Skin of body (tissue), 2 donors: Measurements from ENCODE around the gene TEX22. TPM values are rescaled to one million over a fixed set of nuclear protein-coding genes. Genes with fewer than 3 reads are reported as not detected.

Experiments
- DNase-seq: peaks from one replicate; lab custom pipeline; 2025; lab: John Stamatoyannopoulos, UW
- total RNA-seq: library from RNA; depleted of rRNA; stranded (reverse); fragments of >200 nt; gene quantifications from one replicate; pipeline ENCODE4 v1.2.3, GENCODE V29; 2014

TEX22 gene
- total RNA-seq, 1 donor from 2014 or later, result 0.20 TPM

- no peak for DNase-seq
Observed at GRCh38 chr14:105366386-105367074, 31.8 kb upstream of the TEX22 start.

DNA sequence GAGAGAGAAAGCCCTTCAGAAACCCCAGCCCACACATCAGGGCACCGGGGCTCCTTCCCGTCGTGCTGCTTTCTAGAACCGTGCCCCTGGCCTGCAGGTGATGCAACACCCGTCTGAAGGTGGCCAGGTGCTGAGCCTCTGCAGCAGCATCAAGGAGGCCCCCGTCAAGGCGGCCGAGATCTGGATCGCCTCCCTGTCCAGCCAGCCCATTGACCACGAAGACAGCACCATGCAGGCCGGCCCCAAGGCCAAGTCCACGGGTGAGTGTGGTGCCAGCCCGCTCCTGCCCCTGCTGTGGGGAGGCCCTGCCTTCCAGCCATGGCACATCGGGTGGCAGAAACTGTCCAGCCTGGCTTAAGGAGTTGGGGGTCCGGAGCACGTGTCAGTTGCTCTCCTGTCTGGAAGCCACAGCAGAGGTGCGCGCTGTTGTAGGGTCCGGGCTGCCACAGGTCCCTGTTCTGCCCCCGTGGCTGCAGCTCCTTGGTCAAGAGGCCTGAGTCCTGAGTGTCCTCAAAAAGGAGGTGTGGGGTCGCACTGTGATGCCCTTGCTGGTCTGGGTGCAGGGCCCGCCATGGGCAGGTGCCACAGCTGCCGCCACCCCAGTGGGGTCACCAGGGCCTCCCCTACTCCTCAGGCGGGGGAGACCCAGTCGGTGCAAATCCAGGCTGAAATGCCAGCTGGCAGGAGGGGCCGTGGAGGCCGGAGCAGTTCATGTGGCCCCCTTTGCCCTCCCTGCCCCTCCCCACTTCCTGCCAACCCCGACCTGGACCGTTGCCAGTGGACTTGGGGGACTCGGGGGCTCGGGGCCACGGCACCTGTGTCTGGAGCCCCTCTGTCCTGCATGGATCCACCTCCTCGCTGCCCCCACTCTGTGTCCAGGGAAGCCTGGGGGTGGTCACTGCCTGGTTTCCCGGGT lies 31.0 kb upstream of the TEX22 start:
- DNase-seq, result no peak

DNA sequence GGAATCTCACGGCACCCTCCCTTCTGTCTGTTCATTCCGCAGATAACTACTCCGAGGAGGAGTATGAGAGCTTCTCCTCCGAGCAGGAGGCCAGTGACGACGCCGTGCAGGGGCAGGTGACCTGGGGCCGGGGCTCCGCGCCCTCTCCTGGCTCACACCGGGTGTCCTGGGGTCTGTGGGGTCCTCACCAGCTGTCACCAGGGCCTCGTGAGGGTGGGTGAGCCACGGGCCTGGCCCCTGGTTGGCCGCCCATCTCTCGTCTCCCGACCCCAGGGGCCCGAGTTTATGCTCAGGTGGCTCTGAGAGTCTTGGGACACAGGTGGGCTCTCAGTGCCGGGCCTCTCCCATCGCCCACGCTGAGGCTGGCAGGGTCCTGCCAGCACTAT lies 30.3 kb upstream of the TEX22 start:
- DNase-seq, result no peak

GRCh38 chr14:105368426-105368825 lies 29.9 kb upstream of the TEX22 start:
- no peak for DNase-seq

DNA sequence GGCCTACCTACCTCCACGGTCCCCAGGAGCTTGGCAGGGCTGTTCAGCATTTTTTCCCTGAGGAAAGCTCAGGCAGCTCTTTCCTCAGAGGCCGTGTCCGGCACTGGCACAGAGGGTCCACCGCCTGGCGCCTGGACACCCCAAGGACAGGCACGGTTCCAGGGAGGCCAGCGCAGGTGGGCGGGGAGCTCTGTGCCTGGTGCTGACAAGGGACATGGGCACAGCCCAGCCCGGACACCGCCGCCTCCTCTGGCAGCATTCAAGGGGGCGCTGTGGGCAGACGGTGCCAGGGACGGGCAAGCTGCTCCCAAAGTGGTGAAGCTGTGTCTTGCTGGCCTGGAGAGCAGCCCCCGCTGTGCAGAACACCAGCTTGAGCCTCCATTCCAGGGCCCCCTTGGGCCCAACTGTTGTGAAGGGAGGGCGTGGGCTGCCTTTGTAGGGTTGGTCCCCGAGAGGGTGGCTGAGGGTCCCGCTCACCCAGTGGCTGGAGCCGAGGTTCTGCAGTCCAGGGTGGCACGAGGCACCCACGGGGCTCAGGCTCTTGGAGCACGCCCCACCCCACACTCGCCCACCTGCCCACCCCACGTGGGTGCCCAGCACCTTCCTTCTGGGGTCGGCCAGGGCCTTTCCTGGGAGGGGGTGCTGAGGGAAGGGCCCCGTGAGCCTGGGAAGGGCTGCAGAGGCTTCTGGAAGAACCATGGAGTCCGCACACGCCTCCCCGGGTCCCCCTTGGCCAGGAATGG lies 29.3 kb upstream of the TEX22 start:
- no peak for DNase-seq

- no peak for DNase-seq
Observed at GRCh38 chr14:105369653-105370040, 28.7 kb upstream of the TEX22 start.

GRCh38 chr14:105374389-105374788 lies 23.9 kb upstream of the TEX22 start:
- no peak for DNase-seq

- no peak for DNase-seq
Observed at GRCh38 chr14:105375635-105376057, 22.7 kb upstream of the TEX22 start.

DNA sequence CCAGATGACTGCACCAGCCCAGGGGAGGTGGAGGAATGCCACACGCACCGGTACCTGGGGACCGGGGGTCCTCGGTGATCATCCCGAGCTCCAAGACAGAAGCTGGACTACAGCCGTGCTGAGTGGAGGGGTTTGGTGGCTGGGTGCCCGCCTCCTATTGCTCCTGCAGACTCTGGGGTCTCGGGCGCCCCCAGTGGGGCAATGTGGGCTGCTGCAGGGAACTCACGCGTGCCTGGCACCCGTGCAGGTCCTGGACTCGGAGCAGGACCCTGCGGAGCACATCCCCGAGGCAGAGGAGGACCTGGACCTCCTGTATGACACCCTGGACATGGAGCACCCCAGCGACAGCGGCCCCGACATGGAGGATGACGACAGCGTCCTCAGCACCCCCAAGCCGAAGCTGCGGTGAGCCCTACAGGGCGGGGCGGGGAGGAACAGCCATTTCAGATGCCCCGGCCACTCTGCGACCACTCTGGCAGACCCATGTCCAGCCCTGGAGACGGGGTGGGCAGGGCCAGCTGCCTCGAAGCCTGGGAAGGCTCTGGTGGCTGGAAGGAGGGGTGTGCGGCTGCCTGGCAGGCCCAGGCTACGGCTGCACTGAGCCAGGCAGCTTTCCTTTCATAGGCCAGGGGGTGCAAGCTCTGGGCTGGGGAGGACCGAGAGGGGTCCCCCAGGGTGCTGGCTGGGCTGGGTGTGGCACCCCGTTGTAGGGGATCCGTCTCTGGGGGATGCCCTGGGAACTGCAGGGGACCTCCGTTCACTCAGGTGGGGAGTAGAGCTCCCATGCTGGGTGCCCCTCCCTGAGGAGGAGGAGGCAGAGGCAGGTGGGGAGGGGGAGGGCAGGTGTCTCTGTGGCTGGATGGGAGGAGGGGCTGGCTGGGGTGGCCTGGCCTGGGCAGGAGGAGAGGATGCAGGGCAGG lies 21.6 kb upstream of the TEX22 start:
- DNase-seq, result no peak

GRCh38 chr14:105377555-105378182 lies 20.7 kb upstream of the TEX22 start:
- no peak for DNase-seq

DNA sequence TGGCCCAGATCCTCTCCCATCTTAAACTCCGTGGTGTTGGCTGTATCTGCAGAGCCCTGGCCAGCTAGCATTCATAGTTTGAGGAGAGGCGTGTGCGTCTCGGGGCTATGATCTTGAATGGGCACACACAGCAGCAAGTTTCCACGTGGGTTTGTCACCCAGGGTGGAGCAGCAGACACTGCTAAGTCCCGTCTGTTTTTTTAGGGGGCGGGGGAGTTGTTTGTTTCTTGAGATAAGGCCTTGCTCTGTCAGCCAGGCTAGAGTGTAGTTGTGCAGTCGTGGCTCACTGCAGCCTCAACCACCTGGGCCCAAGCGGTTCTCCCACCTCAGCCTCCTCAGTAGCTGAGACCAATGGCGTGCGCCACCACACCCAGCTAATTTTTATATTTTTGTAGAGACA lies 20.1 kb upstream of the TEX22 start:
- DNase-seq, result no peak

- DNase-seq, result no peak
Observed at GRCh38 chr14:105378873-105379685, 19.3 kb upstream of the TEX22 start.

DNA sequence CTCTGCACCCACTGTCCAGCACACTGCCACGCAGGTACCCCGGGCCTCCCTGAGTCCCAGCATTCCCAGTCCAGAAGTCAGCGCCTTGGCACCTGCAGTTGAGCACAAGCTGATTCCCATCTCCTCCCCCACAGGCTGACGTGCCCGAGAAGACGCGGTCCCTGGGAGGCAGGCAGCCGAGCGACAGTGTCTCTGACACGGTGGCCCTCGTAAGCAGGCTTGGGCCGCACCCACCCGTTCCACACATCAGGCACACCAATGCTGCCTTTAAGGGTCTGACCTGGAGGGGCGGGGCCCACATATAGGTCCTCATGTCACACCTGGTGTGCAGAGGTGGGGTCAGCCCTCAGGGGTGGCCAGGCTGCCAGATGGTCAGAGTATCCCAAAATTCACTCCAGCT lies 18.4 kb upstream of the TEX22 start:
- no peak for DNase-seq

DNA sequence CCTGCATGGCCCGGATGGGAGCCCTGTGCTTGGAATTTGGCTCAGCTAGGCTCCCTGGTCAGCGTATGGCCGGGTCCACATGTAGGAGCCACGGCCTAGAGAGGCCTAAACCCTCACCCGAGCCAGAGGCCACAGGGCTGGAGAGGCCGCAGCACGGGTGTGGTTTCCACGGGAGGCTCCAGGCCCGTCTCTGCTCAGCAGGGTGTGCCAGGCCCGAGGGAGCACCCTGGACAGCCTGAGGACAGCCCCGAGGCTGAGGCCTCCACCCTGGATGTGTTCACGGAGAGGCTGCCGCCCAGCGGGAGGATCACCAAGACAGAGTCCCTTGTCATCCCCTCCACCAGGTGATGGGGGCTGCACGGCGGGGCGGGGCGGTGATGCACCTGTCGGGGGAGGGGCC lies 17.6 kb upstream of the TEX22 start:
- DNase-seq, result no peak

- no peak for DNase-seq
Observed at GRCh38 chr14:105381446-105382342, 16.6 kb upstream of the TEX22 start.

GRCh38 chr14:105382343-105383082 lies 15.8 kb upstream of the TEX22 start:
- no peak for DNase-seq

DNA sequence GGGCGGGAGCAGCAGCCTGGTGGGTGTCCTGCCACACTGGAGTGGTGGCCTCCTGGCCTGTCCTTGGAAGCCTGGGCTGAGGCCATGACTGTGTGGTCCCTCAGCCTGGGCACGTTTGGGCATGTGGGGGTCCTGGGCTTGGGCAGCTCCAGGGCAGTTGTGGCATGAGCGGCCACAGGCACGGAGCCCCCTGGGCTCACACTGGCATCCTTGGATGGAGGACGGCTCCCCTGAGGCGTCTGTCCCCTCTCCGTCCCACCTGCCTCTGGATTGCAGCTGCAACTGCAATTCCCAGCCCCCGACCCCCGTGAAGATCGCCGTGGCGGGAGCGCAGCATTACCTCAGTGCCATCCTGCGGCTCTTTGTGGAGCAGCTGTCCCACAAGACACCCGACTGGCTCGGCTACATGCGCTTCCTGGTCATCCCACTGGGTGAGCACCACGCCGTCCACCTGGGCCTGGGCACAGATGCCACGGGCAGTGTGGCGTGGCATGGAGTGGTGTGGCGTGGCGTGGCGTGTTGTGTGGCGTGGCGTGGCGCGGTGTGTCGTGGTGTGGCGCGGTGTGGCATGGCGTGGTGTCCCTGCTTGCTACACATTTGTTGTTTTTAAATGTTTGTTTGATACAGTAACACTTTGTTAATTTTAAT lies 15.1 kb upstream of the TEX22 start:
- no peak for DNase-seq
